Measurements from ENCODE around the gene NIP7.
"Not testable (repeated sequence)": the region's sequence is repeated elsewhere in the genome, so short reads cannot be mapped to it uniquely, and the experiment has no call there.

NIP7 gene

DNA sequence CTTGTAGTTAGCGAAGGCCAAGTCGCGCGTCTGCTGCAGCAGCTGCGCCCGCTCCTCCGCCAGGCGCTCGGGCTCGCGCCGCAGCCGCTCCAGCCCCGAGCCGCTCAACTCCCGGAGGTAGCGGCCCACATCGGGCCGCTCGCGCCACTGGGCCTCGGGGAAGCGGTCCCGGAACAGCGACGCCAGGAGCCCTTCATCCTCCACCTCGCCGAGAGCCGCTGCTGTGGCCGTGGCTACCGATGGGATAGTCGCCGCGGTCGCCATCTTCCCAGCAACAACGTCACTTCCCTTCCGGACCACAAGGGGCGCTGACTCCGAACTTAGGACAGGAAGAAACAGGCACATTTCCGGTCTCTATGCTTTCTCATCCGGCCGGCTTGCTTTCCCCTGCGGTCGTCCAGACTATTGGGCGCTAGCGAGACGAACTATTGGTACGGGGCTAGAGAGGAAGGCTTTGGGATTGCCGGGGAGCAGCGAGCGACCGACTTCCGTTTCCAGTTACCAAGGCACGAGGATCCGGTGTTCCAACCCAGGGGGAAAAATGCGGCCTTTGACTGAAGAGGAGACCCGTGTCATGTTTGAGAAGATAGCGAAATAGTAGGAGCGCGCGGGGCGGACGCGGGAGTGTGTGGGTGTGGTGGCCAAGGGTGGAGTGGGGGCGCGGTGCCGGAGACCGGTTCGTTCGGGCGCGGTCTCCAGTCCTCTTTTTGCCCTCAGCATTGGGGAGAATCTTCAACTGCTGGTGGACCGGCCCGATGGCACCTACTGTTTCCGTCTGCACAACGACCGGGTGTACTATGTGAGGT, at the start of gene NIP7, which contains the start of gene COG8:
TSS of gene NIP7 (plus strand) at position 484 of the 806 bp plus-strand sequence. CDS start at position 542, 58 bp downstream.
TSS of gene COG8 (minus strand) at position 276 of the 806 bp plus-strand sequence. CDS start at position 264, 12 bp downstream.
- H3K9me3 ChIP-seq (ENCODE audit: low read length): no peaks in the 10 kb centered on the region
- peaks cover 17% of the 10 kb centered on the region for H3K4me1 ChIP-seq (ENCODE audit: insufficient read depth, low read length)
- peaks cover 51% of the 10 kb centered on the region for H3K36me3 ChIP-seq (ENCODE audit: insufficient read depth, low read length)
- H2AFZ ChIP-seq (ENCODE audit: low read depth, low read length): peak within 1 kb of the TSS; percentile 55
- peak within 1 kb of the TSS; percentile 80 for H3K4me3 ChIP-seq (ENCODE audit: low read length)
- H3K27me3 ChIP-seq (ENCODE audit: insufficient read depth, low read length): no peaks in the 10 kb centered on the region

DNA sequence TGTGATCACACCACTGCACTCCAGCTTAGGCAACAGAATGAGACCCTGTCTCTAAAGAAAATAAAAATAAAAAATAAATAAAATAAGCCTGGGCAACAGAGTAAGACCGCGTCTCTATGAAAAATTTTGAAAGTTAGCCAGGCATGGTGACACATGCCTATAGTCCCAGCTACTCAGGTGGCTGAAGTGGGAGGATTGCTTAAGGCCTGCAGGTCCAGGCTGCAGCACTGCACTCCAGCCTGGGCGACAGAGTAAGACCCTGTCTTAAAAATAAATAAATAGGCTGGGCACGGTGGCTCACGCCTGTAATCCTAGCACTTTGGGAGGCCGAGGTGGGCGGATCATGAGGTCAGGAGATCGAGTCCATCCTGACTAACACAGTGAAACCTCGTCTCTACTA, 47.9 kb upstream of the NIP7 start:
- H3K4me3 ChIP-seq (ENCODE audit: low read length); H3K9me3 ChIP-seq (ENCODE audit: low read length); H2AFZ ChIP-seq (ENCODE audit: low read depth, low read length); H3K4me1 ChIP-seq (ENCODE audit: insufficient read depth, low read length); H3K36me3 ChIP-seq (ENCODE audit: insufficient read depth, low read length); H3K27me3 ChIP-seq (ENCODE audit: insufficient read depth, low read length): not testable (repeated sequence)

DNA sequence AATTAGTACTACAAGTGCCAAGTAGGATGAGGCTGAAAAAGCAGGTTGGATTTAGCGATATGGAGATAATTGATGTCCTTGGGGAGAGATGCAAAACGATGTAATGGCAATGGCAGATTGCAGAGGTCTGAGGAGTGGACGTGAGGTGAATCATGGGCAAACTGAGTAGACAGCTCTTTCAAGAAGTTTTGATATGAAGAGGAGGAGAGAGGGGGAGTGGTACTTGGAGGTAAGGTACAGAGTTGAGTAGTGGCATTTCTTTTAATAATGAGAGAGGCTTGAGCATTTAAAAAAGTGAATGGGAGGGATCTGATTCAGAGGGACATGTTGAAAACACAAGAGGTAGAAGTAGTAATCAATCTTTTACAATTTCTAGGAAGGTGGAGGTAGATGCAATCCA, 46.2 kb upstream of the NIP7 start:
- Histone ChIP-seq H3K36me3 (ENCODE audit: insufficient read depth, low read length) (peaks cover 4% of the 10 kb centered on the region), H3K4me3 (ENCODE audit: low read length) (no peak overlapping the region), H3K9me3 (ENCODE audit: low read length) (no peaks in the 10 kb centered on the region), H3K27me3 (ENCODE audit: insufficient read depth, low read length) (no peaks in the 10 kb centered on the region), H3K4me1 (ENCODE audit: insufficient read depth, low read length) (no peaks in the 10 kb centered on the region), H2AFZ (ENCODE audit: low read depth, low read length) (no peak overlapping the region)

DNA sequence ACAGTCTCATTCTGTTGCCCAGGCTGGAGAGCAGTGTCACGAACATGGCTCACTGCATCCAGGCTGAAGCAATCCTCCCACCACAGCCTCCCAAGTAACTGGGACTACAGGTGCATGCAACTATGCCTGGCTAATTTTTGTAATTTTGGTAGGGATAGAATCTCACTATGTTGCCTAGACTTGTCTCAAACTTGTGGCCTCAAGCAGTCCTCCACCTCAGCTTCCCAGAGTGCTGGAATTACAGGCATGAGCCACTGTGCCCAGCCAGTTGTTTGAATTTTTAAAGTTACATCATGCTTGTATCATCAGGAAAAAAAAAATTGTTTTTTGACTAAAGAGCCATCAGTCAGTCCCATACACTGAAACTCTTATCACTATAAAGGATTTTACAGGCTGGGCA, 45.5 kb upstream of the NIP7 start:
- Histone ChIP-seq H2AFZ (ENCODE audit: low read depth, low read length) (no peak overlapping the region), H3K4me3 (ENCODE audit: low read length) (no peak overlapping the region), H3K4me1 (ENCODE audit: insufficient read depth, low read length) (no peaks in the 10 kb centered on the region), H3K36me3 (ENCODE audit: insufficient read depth, low read length) (peaks cover 4% of the 10 kb centered on the region), H3K9me3 (ENCODE audit: low read length) (no peaks in the 10 kb centered on the region), H3K27me3 (ENCODE audit: insufficient read depth, low read length) (no peaks in the 10 kb centered on the region)

DNA sequence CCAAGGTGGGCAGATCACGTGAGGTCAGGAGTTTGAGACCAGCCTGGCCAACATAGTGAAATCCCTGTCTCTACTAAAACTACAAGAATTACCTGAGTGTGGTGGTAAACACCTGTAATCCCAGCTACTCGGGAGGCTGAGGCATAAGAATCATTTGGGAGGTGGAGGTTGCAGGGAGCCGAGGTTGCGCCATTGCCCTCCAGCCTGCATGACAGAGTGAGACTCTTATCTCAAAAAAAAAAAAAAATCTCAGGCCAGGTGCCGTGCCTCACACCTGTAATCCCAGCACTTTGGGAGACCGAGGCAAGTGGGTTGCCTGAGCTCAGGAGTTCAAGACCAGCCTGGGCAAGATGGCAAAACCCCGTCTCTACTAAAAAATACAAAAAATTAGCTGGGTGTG, 42.8 kb upstream of the NIP7 start:
- H2AFZ ChIP-seq (ENCODE audit: low read depth, low read length); H3K4me3 ChIP-seq (ENCODE audit: low read length); H3K4me1 ChIP-seq (ENCODE audit: insufficient read depth, low read length); H3K9me3 ChIP-seq (ENCODE audit: low read length); H3K27me3 ChIP-seq (ENCODE audit: insufficient read depth, low read length): not testable (repeated sequence)
- H3K36me3 ChIP-seq (ENCODE audit: insufficient read depth, low read length): peaks cover 24% of the 10 kb centered on the region

DNA sequence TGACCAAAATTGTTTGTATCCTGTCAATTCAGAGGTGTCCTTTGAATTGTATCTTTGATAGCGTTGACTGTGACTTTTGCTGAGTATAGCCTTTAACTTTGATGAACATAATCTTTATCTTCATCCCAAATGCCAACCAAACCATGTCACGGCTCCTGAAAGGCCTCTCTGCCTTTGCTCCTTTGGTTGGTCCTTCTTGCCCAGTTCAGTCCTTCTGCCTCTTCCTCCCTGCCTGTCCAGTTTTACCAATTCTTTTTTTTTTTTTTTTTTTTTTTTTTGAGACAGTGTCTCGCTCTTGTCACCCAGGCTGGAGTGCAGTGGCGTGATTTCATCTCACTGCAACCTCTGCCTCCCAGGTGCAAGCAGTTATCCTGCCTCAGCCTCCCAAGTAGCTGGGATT, 41.3 kb upstream of the NIP7 start:
- Histone ChIP-seq H3K36me3 (ENCODE audit: insufficient read depth, low read length) (peaks cover 32% of the 10 kb centered on the region), H3K4me3 (ENCODE audit: low read length) (no peak overlapping the region), H3K4me1 (ENCODE audit: insufficient read depth, low read length) (no peaks in the 10 kb centered on the region), H2AFZ (ENCODE audit: low read depth, low read length) (no peak overlapping the region), H3K27me3 (ENCODE audit: insufficient read depth, low read length) (no peaks in the 10 kb centered on the region), H3K9me3 (ENCODE audit: low read length) (no peaks in the 10 kb centered on the region)

DNA sequence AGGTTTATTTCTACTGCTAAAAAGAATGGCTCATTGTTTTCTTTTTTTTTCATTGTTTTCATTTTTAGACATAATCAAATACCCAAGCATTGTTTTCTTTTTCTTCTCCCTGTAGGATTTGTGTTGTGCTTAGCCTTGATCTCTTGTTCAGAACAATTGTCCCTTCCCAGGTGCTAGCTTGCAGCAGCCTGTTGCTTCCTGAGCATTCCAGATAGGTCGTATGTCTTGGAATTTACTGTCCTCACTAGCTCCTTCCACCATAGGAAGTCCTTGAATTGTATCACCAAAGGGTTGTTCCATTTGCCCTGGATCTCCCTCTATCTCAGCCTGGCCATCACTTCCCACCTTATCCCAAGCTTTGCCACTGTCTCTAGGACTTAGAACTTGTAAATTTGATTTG, 38.4 kb upstream of the NIP7 start:
- no peaks in the 10 kb centered on the region for H3K4me1 ChIP-seq (ENCODE audit: insufficient read depth, low read length)
- H3K4me3 ChIP-seq (ENCODE audit: low read length): no peak overlapping the region
- H3K36me3 ChIP-seq (ENCODE audit: insufficient read depth, low read length): peaks cover 36% of the 10 kb centered on the region
- H3K9me3 ChIP-seq (ENCODE audit: low read length): no peaks in the 10 kb centered on the region
- H3K27me3 ChIP-seq (ENCODE audit: insufficient read depth, low read length): no peaks in the 10 kb centered on the region
- no peak overlapping the region for H2AFZ ChIP-seq (ENCODE audit: low read depth, low read length)

DNA sequence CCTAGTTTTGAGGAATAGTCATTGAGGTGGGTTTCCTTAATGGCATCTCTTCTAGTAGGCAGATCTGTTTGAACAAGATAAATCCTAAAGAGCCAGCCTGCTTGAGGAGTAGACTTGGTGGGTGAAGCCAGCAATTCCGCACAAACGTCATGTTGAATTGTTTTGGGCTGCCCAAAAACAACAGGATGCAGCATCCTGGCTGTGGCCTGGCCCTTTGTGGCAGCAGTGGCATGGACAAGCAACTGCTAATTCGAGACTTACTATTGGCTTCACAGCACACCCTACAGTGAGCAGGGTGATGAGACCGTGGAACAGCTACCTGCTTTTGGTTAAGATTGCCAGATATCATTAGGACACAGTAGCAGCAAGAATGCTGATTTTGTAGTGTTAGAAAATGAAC, 37.7 kb upstream of the NIP7 start:
- no peaks in the 10 kb centered on the region for H3K27me3 ChIP-seq (ENCODE audit: insufficient read depth, low read length)
- H3K4me1 ChIP-seq (ENCODE audit: insufficient read depth, low read length): no peaks in the 10 kb centered on the region
- no peaks in the 10 kb centered on the region for H3K9me3 ChIP-seq (ENCODE audit: low read length)
- no peak overlapping the region for H3K4me3 ChIP-seq (ENCODE audit: low read length)
- H2AFZ ChIP-seq (ENCODE audit: low read depth, low read length): no peak overlapping the region
- H3K36me3 ChIP-seq (ENCODE audit: insufficient read depth, low read length): peaks cover 36% of the 10 kb centered on the region

DNA sequence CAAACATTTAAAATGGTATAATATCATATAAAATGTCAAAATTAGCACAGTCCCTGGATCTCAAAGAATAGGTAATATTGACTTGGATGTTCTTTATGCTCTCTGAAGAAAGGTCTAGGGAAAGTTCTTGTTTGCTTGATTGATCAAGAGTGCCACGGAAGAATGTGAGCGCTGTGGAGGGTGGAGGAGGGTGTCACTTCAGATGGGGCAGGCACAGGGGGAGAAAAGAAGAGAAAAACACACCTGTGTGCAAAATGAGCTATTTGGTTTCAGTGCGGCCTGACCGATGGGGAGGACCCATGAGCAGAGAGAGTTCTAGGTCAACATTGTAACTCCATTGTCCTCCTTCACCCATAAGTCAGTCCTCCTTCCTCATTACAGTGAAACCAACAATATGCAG, 37.3 kb upstream of the NIP7 start:
- Histone ChIP-seq H2AFZ (ENCODE audit: low read depth, low read length) (no peak overlapping the region), H3K4me1 (ENCODE audit: insufficient read depth, low read length) (no peaks in the 10 kb centered on the region), H3K36me3 (ENCODE audit: insufficient read depth, low read length) (peaks cover 36% of the 10 kb centered on the region), H3K9me3 (ENCODE audit: low read length) (no peaks in the 10 kb centered on the region), H3K4me3 (ENCODE audit: low read length) (no peak overlapping the region), H3K27me3 (ENCODE audit: insufficient read depth, low read length) (no peaks in the 10 kb centered on the region)

DNA sequence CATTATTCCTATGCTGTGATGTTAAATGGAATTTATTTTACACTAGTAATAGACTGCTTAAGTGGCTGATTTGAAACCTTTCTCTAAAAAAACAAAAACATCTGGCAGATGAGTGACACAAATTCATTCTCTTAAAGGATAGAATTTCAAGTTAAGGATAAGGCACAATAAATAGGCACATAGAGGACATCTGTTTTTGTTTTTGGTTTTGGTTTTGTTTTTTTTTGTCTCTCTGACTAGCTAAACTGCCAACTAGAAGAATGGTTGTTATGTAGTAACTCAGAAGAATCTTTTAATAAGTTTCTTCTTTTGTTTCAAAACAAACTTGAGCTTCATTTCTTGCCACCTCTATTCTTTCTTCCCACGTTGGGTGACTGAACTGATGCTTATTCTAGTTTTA, 33.5 kb upstream of the NIP7 start:
- no peaks in the 10 kb centered on the region for H3K9me3 ChIP-seq (ENCODE audit: low read length)
- H3K4me3 ChIP-seq (ENCODE audit: low read length): no peak overlapping the region
- H3K36me3 ChIP-seq (ENCODE audit: insufficient read depth, low read length): peaks cover 19% of the 10 kb centered on the region

DNA sequence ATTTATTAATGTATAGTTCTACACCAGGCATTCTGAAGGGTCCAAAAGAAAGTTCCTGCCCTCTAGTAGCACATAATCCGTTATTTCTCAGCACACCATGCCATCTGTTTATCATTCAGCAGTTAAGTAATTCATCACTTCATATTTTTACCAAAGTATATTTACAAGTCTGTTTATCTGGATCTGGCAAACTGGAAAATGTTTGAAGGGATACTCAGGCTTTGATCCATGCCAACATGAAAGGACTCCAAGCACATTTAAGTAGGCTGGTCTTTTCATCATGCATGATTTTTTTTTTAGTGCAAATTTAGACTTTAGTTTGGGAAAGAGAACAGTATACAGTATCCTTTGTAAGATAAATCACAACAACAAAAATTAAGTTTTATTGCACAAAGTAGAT, 32.5 kb upstream of the NIP7 start:
- peaks cover 9% of the 10 kb centered on the region for H3K36me3 ChIP-seq (ENCODE audit: insufficient read depth, low read length)
- H3K9me3 ChIP-seq (ENCODE audit: low read length): no peaks in the 10 kb centered on the region
- no peak overlapping the region for H3K4me3 ChIP-seq (ENCODE audit: low read length)
- peaks cover 3% of the 10 kb centered on the region for H3K4me1 ChIP-seq (ENCODE audit: insufficient read depth, low read length)
- H2AFZ ChIP-seq (ENCODE audit: low read depth, low read length): no peak overlapping the region
- no peaks in the 10 kb centered on the region for H3K27me3 ChIP-seq (ENCODE audit: insufficient read depth, low read length)

More for the DNA sequence above, 33.5 kb upstream of the NIP7 start:
- Histone ChIP-seq H3K27me3 (ENCODE audit: insufficient read depth, low read length) (no peaks in the 10 kb centered on the region), H2AFZ (ENCODE audit: low read depth, low read length) (no peak overlapping the region), H3K4me1 (ENCODE audit: insufficient read depth, low read length) (no peaks in the 10 kb centered on the region)

DNA sequence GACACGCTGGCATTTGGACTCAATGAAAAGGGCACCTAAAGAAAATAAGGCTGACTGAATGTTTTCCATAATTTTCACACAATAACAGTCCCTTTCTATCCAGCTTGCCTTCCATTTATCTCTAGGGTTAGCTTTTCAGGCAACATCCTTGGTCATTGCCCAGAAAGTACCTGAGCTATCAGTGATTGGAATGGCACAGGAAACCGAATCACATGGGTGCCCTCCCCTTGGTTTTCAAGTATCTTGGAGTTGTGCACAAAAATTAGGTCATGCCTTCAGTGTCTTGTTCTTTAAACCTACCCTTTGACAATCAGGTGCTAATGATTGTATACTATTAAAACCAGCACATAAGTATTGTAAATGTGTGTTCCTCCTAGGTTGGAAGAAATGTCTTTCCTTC, 31.7 kb upstream of the NIP7 start:
- no peak overlapping the region for H2AFZ ChIP-seq (ENCODE audit: low read depth, low read length)
- H3K4me3 ChIP-seq (ENCODE audit: low read length): no peak overlapping the region
- H3K36me3 ChIP-seq (ENCODE audit: insufficient read depth, low read length): peaks cover 4% of the 10 kb centered on the region
- no peaks in the 10 kb centered on the region for H3K27me3 ChIP-seq (ENCODE audit: insufficient read depth, low read length)
- peaks cover 6% of the 10 kb centered on the region for H3K4me1 ChIP-seq (ENCODE audit: insufficient read depth, low read length)
- no peaks in the 10 kb centered on the region for H3K9me3 ChIP-seq (ENCODE audit: low read length)

DNA sequence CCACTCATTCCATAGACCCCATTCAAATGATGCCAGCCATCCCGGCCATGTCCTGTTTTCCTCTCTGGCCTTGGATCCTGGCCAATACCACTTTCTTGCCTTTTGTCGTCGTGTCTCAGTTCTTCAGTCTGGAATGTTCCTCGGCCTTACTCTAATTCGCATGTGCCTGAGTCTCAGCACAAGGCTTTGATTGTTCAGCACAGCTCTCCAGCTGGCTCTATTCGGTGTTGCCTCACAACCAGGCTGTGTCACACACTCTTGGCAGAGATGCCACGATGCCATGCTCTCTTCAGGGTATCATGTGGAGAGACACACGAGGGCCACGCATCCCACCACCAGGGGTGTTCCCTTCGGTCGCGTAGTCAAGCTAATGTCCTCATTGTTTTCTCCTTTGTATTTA, 30.3 kb upstream of the NIP7 start:
- Histone ChIP-seq H2AFZ (ENCODE audit: low read depth, low read length) (no peak overlapping the region), H3K4me3 (ENCODE audit: low read length) (no peak overlapping the region), H3K9me3 (ENCODE audit: low read length) (no peaks in the 10 kb centered on the region), H3K4me1 (ENCODE audit: insufficient read depth, low read length) (peaks cover 6% of the 10 kb centered on the region), H3K36me3 (ENCODE audit: insufficient read depth, low read length) (peaks cover 12% of the 10 kb centered on the region), H3K27me3 (ENCODE audit: insufficient read depth, low read length) (no peaks in the 10 kb centered on the region)

Data from neuron (in vitro differentiated cells).